Fibroblast of the aortic adventitia (primary cell): Measurements from ENCODE around the gene POU3F2. TPM values are rescaled to one million over a fixed set of nuclear protein-coding genes. Genes with fewer than 3 reads are reported as not detected.

Experiments used
- DNase-seq: peaks from one replicate; pipeline ENCODE4 v3.0.0-alpha.2; 2010; ENCODE audit warnings: low read depth
- H3K4me3 ChIP-seq: 2 replicates; pipeline ENCODE4 v1.5.1; 2011; ENCODE audit warnings: low read depth, mild to moderate bottlenecking, control low read depth, low read length, moderate library complexity
- CTCF ChIP-seq: IDR thresholded peaks from 2 replicates; pipeline ENCODE4 v1.5.1; 2011; ENCODE audit warnings: mild to moderate bottlenecking, low read length, control low read depth, inconsistent platforms; ENCODE audit not compliant: insufficient read depth
- total RNA-seq: library from RNA; depleted of rRNA; stranded (reverse); fragments of >200 nt; gene quantifications from 2 replicates; pipeline ENCODE4 v1.2.3, GENCODE V29; 2012; ENCODE audit warnings: low replicate concordance

The POU3F2 gene
- total RNA-seq, 1 donor, result not detected

- no peak for TF ChIP-seq CTCF
- no peak for DNase-seq
- H3K4me3 ChIP-seq, result no peak overlapping the region
Observed at GRCh38 chr6:98808541-98809210, 25.7 kb upstream of the POU3F2 start.

GRCh38 chr6:98812220-98812619, 22.2 kb upstream of the POU3F2 start:
- DNase-seq, result no peak
- TF ChIP-seq CTCF, result no peak
- H3K4me3 ChIP-seq, result no peak overlapping the region

GRCh38 chr6:98816799-98817198, 17.6 kb upstream of the POU3F2 start:
- no peak overlapping the region for H3K4me3 ChIP-seq
- TF ChIP-seq CTCF, result no peak
- no peak for DNase-seq

GRCh38 chr6:98821756-98822405, 12.5 kb upstream of the POU3F2 start:
- no peak for DNase-seq

GRCh38 chr6:98823428-98824161, 10.8 kb upstream of the POU3F2 start:
- no peak overlapping the region for H3K4me3 ChIP-seq
- TF ChIP-seq CTCF, result no peak
- no peak for DNase-seq

More at GRCh38 chr6:98821756-98822405, 12.5 kb upstream of the POU3F2 start:
- no peak for TF ChIP-seq CTCF
- no peak overlapping the region for H3K4me3 ChIP-seq

GRCh38 chr6:98824162-98824901, 10.0 kb upstream of the POU3F2 start:
- TF ChIP-seq CTCF, result no peak
- no peak overlapping the region for H3K4me3 ChIP-seq
- DNase-seq, result no peak
